Astrocyte (in vitro differentiated cells and primary cell): ENCODE measurements around the gene C9orf50.

ENCODE experiments used
- EZH2 ChIP-seq: IDR thresholded peaks from 2 replicates; pipeline ENCODE4 v1.6.1; 2012; ENCODE audit warnings: mild to moderate bottlenecking, low read length, inconsistent platforms; ENCODE audit not compliant: insufficient read depth
- TF ChIP-seq, protein P1 (sequence below): IDR thresholded peaks from 2 replicates; pipeline ENCODE4 v1.5.1; 2011; ENCODE audit warnings: low read depth, mild to moderate bottlenecking, inconsistent platforms, low read length, moderate library complexity; ENCODE audit not compliant: insufficient read depth

DNA sequence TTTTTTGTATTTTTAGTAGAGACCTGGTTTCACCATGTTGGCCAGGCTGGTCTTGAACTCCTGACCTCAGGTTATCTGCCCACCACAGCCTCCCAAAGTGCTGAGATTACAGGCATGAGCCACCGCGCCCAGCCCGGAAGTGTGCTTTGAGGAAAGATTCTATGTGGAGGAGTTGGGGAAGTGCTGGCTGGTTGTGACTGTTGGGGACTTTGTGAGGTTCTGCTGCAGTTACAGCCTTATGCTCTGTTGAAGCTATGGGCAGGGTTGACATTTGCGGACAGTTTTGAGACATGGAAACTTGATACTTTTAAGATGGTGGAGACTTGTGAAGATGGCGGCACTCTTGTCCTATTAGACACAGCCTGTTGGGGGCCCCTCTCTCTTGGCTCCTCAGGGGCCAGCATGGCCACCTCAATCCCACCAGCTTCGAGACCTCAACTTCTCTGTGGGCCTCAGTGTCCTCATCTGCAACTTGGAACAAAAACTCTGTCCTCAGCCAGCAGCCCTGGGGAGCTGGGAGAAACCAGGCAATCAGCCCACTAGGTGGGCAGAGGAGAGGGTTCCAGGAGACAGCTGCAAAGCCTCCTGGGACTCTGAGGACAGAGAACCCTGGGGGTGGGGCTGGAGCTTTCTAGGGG is 24.9 kb downstream of the C9orf50 start:
- TF ChIP-seq, protein P1, sequence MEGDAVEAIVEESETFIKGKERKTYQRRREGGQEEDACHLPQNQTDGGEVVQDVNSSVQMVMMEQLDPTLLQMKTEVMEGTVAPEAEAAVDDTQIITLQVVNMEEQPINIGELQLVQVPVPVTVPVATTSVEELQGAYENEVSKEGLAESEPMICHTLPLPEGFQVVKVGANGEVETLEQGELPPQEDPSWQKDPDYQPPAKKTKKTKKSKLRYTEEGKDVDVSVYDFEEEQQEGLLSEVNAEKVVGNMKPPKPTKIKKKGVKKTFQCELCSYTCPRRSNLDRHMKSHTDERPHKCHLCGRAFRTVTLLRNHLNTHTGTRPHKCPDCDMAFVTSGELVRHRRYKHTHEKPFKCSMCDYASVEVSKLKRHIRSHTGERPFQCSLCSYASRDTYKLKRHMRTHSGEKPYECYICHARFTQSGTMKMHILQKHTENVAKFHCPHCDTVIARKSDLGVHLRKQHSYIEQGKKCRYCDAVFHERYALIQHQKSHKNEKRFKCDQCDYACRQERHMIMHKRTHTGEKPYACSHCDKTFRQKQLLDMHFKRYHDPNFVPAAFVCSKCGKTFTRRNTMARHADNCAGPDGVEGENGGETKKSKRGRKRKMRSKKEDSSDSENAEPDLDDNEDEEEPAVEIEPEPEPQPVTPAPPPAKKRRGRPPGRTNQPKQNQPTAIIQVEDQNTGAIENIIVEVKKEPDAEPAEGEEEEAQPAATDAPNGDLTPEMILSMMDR, result no peak
- no peak for TF ChIP-seq EZH2
